H1 (cell line): ENCODE results near the gene ARFGAP3. TPM values are rescaled to one million over a fixed set of nuclear protein-coding genes. Genes with fewer than 3 reads are reported as not detected.

Experiments used
- CTCF ChIA-PET: fragments of 300-600 bp; sonication (Branson Sonifier 250); formaldehyde crosslinking; loops from one replicate; lab custom pipeline; 2021; ENCODE audit not compliant: partially characterized antibody; lab: Charles Lee
- POLR2A ChIA-PET: fragments of 300-600 bp; sonication (Branson Sonifier 250); formaldehyde crosslinking; loops from one replicate; lab custom pipeline; 2021; ENCODE audit warnings: inconsistent platforms; ENCODE audit not compliant: partially characterized antibody; lab: Charles Lee
- DNase-seq, 2 experiments: peaks; one replicate each; pipeline versions ENCODE4 v3.0.0 to v3.0.0-alpha.2; 2010 to 2022; ENCODE audit warnings: low spot score in 2 of 2, low read depth in 1 of 2, mixed read lengths in 1 of 2
- FAIRE-seq: peaks from 2 replicates; lab custom pipeline; 2011; peaks lifted over from hg19 to GRCh38; lab: Jason Lieb, UNC
- H2AFZ ChIP-seq: 2 replicates; pipeline ENCODE4 v1.8.1; 2012; ENCODE audit warnings: low read length, inconsistent platforms
- H2AK5ac ChIP-seq: 2 replicates; pipeline ENCODE4 v1.6.1; 2013; ENCODE audit warnings: low read depth, low read length
- H2BK120ac ChIP-seq: replicated peaks from 2 replicates; pipeline ENCODE3; 2013; ENCODE audit warnings: low read depth, low read length, inconsistent platforms
- H2BK12ac ChIP-seq: 2 replicates; pipeline ENCODE4 v1.6.1; 2013; ENCODE audit warnings: low read depth, low read length
- H2BK15ac ChIP-seq: 2 replicates; pipeline ENCODE4 v1.6.1; 2013; ENCODE audit warnings: low read length
- H2BK20ac ChIP-seq: 2 replicates; pipeline ENCODE4 v1.6.1; 2013; ENCODE audit warnings: low read length
- H2BK5ac ChIP-seq: 2 replicates; pipeline ENCODE4 v1.6.1; 2013; ENCODE audit warnings: low read depth, low read length
- H3K14ac ChIP-seq: 2 replicates; pipeline ENCODE4 v1.6.1; 2013; ENCODE audit warnings: inconsistent platforms; ENCODE audit not compliant: insufficient read length
- H3K18ac ChIP-seq: 2 replicates; pipeline ENCODE4 v1.6.1; 2013; ENCODE audit warnings: low read length; ENCODE audit errors: extremely low read depth
- H3K23ac ChIP-seq: 2 replicates; pipeline ENCODE4 v1.6.1; 2013; ENCODE audit warnings: inconsistent platforms; ENCODE audit not compliant: insufficient read length
- H3K23me2 ChIP-seq: 2 replicates; pipeline ENCODE4 v1.6.1; 2013; ENCODE audit warnings: low read depth, low read length
- H3K27ac ChIP-seq: 2 replicates; pipeline ENCODE4 v1.6.1; 2011; ENCODE audit warnings: low read depth, low read length, inconsistent platforms
- H3K27me3 ChIP-seq, 4 experiments: replicated peaks in 1 of 4; 1 replicate in 1 of 4; 2 replicates in 3 of 4; pipeline versions ENCODE4 v1.6.1 to v1.8.1; 2011 to 2013; ENCODE audit warnings: low read length in 3 of 4, mild to moderate bottlenecking in 3 of 4, inconsistent platforms in 2 of 4, mixed read lengths in 2 of 4, moderate library complexity in 1 of 4; ENCODE audit not compliant: control insufficient read depth in 3 of 4, insufficient read depth in 3 of 4; ENCODE audit errors: extremely low read depth in 1 of 4
- H3K36me3 ChIP-seq, 4 experiments: 2 replicates each; pipeline versions ENCODE4 v1.6.1 to v1.8.1; 2011 to 2013; ENCODE audit warnings: mild to moderate bottlenecking in 4 of 4, low read length in 3 of 4, moderate library complexity in 2 of 4, control low read depth in 1 of 4, inconsistent platforms in 1 of 4; ENCODE audit not compliant: insufficient read depth in 4 of 4, control insufficient read depth in 2 of 4
- H3K4ac ChIP-seq: replicated peaks from 2 replicates; pipeline ENCODE3; 2013; ENCODE audit warnings: low read length, low read depth, mixed read lengths, inconsistent platforms; ENCODE audit not compliant: insufficient read length
- H3K4me1 ChIP-seq, 4 experiments: replicated peaks in 1 of 4; 1 replicate in 1 of 4; 2 replicates in 3 of 4; pipeline versions ENCODE4 v1.6.1 to v1.8.1; 2011 to 2013; ENCODE audit warnings: low read length in 3 of 4, inconsistent platforms in 2 of 4, mixed read lengths in 1 of 4; ENCODE audit not compliant: insufficient read depth in 4 of 4, control insufficient read depth in 3 of 4
- H3K4me2 ChIP-seq, 2 experiments: 2 replicates each; pipeline versions ENCODE4 v1.6.1 to v1.8.1; 2011 to 2013; ENCODE audit warnings: low read depth in 2 of 2, low read length in 2 of 2, control low read depth in 1 of 2, inconsistent platforms in 1 of 2, mild to moderate bottlenecking in 1 of 2; ENCODE audit not compliant: insufficient read depth in 1 of 2
- H3K4me3 ChIP-seq, 4 experiments: fragments of 200-600, 300-600 bp in 1 of 4; sonication (generic), shearing (Covaris generic), sonication (Bioruptor Twin) in 1 of 4; 2 replicates each; pipeline versions ENCODE4 v1.5.1 to v1.8.1; 2011 to 2016; ENCODE audit warnings: low read length in 4 of 4, low read depth in 3 of 4, control low read depth in 2 of 4, inconsistent platforms in 2 of 4, mild to moderate bottlenecking in 2 of 4, mixed read lengths in 1 of 4, moderate library complexity in 1 of 4; ENCODE audit not compliant: insufficient read depth in 2 of 4; ENCODE audit errors: extremely low read depth in 1 of 4
- H3K56ac ChIP-seq: replicated peaks from 2 replicates; pipeline ENCODE3; 2013; ENCODE audit warnings: low read depth, mild to moderate bottlenecking, mixed read lengths, low read length, inconsistent platforms; ENCODE audit not compliant: insufficient read length
- H3K79me1 ChIP-seq: 2 replicates; pipeline ENCODE4 v1.6.1; 2013; ENCODE audit warnings: low read depth, low read length, control low read depth
- H3K79me2 ChIP-seq, 2 experiments: 2 replicates each; pipeline versions ENCODE4 v1.6.1 to v1.8.1; 2012 to 2013; ENCODE audit warnings: low read length in 2 of 2, mild to moderate bottlenecking in 2 of 2, inconsistent platforms in 1 of 2; ENCODE audit not compliant: insufficient read depth in 2 of 2, control insufficient read depth in 1 of 2
- H3K9ac ChIP-seq, 4 experiments: replicated peaks in 1 of 4; 1 replicate in 1 of 4; 2 replicates in 3 of 4; pipeline versions ENCODE4 v1.6.1 to v1.8.1; 2011 to 2013; ENCODE audit warnings: low read depth in 3 of 4, low read length in 3 of 4, control low read depth in 2 of 4, mild to moderate bottlenecking in 2 of 4, moderate library complexity in 2 of 4, inconsistent platforms in 1 of 4; ENCODE audit errors: extremely low read depth in 1 of 4
- H3K9me3 ChIP-seq, 2 experiments: 2 replicates each; pipeline versions ENCODE4 v1.6.1 to v1.8.1; 2012 to 2013; ENCODE audit warnings: mild to moderate bottlenecking in 2 of 2, moderate library complexity in 2 of 2, control low read depth in 1 of 2, inconsistent platforms in 1 of 2, low read depth in 1 of 2, low read length in 1 of 2, mixed read lengths in 1 of 2; ENCODE audit not compliant: insufficient read depth in 2 of 2
- H4K20me1 ChIP-seq, 2 experiments: replicated peaks in 1 of 2; 2 replicates each; pipeline versions ENCODE3 to v1.8.1; 2011 to 2013; ENCODE audit warnings: inconsistent platforms in 2 of 2, low read length in 2 of 2, mild to moderate bottlenecking in 1 of 2; ENCODE audit not compliant: insufficient read depth in 2 of 2, control insufficient read depth in 1 of 2
- H4K5ac ChIP-seq: 2 replicates; pipeline ENCODE4 v1.6.1; 2013; ENCODE audit warnings: low read length, low read depth, mixed read lengths, inconsistent platforms; ENCODE audit not compliant: insufficient read length
- H4K8ac ChIP-seq: 2 replicates; pipeline ENCODE4 v1.8.0; 2013; ENCODE audit warnings: mild to moderate bottlenecking, moderate library complexity, low read length, inconsistent platforms; ENCODE audit not compliant: insufficient read depth; ENCODE audit errors: extremely low read depth
- H4K91ac ChIP-seq: replicated peaks from 2 replicates; pipeline ENCODE3; 2013; ENCODE audit warnings: low read length, mixed read lengths, inconsistent platforms; ENCODE audit not compliant: insufficient read length
- ATF2 ChIP-seq: IDR thresholded peaks from 2 replicates; pipeline ENCODE4 v1.6.1; 2012; ENCODE audit warnings: low read length, inconsistent platforms
- CHD2 ChIP-seq: IDR thresholded peaks from 2 replicates; pipeline ENCODE4 v1.6.1; 2012; ENCODE audit warnings: low read length, improper control_type of control experiment
- KDM5A ChIP-seq: fragments of 200-600 bp; IDR thresholded peaks from 2 replicates; pipeline ENCODE4 v1.7.1; 2012; ENCODE audit warnings: mild to moderate bottlenecking, low read length, inconsistent platforms, mixed read lengths
- RAD21 ChIP-seq, 2 experiments: IDR thresholded peaks in 1 of 2; conservative IDR thresholded peaks in 1 of 2; 2 replicates each; pipeline ENCODE4 v1.6.1; 2011; ENCODE audit warnings: low read depth in 2 of 2, low read length in 2 of 2, improper control_type of control experiment in 1 of 2, inconsistent platforms in 1 of 2, mild to moderate bottlenecking in 1 of 2, moderate library complexity in 1 of 2
- TCF12 ChIP-seq: IDR thresholded peaks from 2 replicates; pipeline ENCODE4 v1.6.1; 2011; ENCODE audit warnings: low read depth, mild to moderate bottlenecking, low read length
- USF2 ChIP-seq: IDR thresholded peaks from 2 replicates; pipeline ENCODE4 v1.6.1; 2011; ENCODE audit warnings: low read length, improper control_type of control experiment
- WGBS, 2 experiments: shearing (Covaris generic) in 1 of 2; methylation state at CpG; one replicate each; pipeline versions ENCODE4 v1.1.6 to v1.1.7; 2013 to 2015; ENCODE audit warnings: low lambda C conversion rate in 2 of 2, mixed read lengths in 2 of 2, inconsistent platforms in 1 of 2, low coverage in 1 of 2, missing lambda C conversion rate in 1 of 2; ENCODE audit not compliant: insufficient replicate concordance in 2 of 2, insufficient coverage in 1 of 2, insufficient read length in 1 of 2; ENCODE audit errors: extremely low coverage in 1 of 2, missing lambda C conversion rate in 1 of 2; 5-methylcytosine and 5-hydroxymethylcytosine counted together
- polyA plus RNA-seq, 7 experiments: library from polyadenylated mRNA; depleted of rRNA in 3 of 7; stranded (reverse) in 5 of 7; unstranded in 2 of 7; fragments of >200 nt in 5 of 7; fragments of 200-250 nt in 2 of 7; gene quantifications; 1 replicate in 5 of 7; 2 replicates in 1 of 7; 4 replicates in 1 of 7; pipeline versions ENCODE4 v1.2.1 to v1.2.3, GENCODE V29; 2011 to 2013; ENCODE audit warnings: missing spikeins in 2 of 7, mixed read lengths in 2 of 7
- total RNA-seq: library from RNA; stranded (reverse); fragmentation: NEBNext Ultra II Directional; extraction: Animal tissue kit (Norgen Biotek cat#: 25700); gene quantifications from 2 replicates; pipeline ENCODE4 v1.2.1, GENCODE V29; 2021

ARFGAP3 gene
- total and polyA plus RNA-seq, 2 of the 8 experiments (the other 6 are each of a cell fraction or from before 2014, with no cell fraction given) = 9.7 to 16.0 TPM

- Histone ChIP-seq H4K8ac (no peak overlapping the region), H3K27me3 (no peaks in the 10 kb centered on the region; a peak in 1 of 7 replicates), H4K5ac (no peak overlapping the region), H3K79me2 (no peaks in the 10 kb centered on the region), H2BK120ac (no peak overlapping the region), H2BK5ac (no peak overlapping the region), H3K27ac (no peak overlapping the region), H3K4ac (no peak overlapping the region), H3K56ac (no peak overlapping the region), H3K23ac (no peak overlapping the region), H3K4me3 (no peak overlapping the region), H3K14ac (no peak overlapping the region), H2BK12ac (no peak overlapping the region), H3K79me1 (no peaks in the 10 kb centered on the region), H3K9me3 (no peaks in the 10 kb centered on the region), H4K20me1 (no peaks in the 10 kb centered on the region), H3K36me3 (no peaks in the 10 kb centered on the region), H2AFZ (no peak overlapping the region), H2BK15ac (no peak overlapping the region), H4K91ac (no peak overlapping the region)
- no peak for FAIRE-seq
- DNase-seq = no peak
- CTCF ChIA-PET = interaction anchor here (1.5 to 1.7 kb wide), 2 partner anchors 11 to 56 kb away, joined by 4 read pairs; no protein-coding TSS in a partner anchor
- WGBS, 2 experiments = 82% methylated on average over 12 of the region's 13 CpGs; no CpG with 5 or more reads in 1 of the 2 experiments
- TF ChIP-seq RAD21 (IDR thresholded peaks at IDR 0.05 in 1 of 2, conservative IDR thresholded peaks at IDR 0.05 in 1 of 2; ENCODE audit: low read depth in 2 of 2, low read length in 2 of 2) (no peak), ATF2 (no peak), TCF12 (no peak), KDM5A (no peak), USF2 (no peak), CHD2 (no peak)
- TF ChIP-seq, all 59 proteins: peak for 0
- POLR2A ChIA-PET = no interaction called here
- Histone ChIP-seq H3K9ac (no peak overlapping the region), H2AK5ac (no peak overlapping the region), H2BK20ac (no peak overlapping the region), H3K4me1 (no peaks in the 10 kb centered on the region; a peak in 1 of 7 replicates), H3K23me2 (no peaks in the 10 kb centered on the region), H3K4me2 (no peak overlapping the region), H3K18ac (no peak overlapping the region)
Observed at GRCh38 chr22:42763965-42764480, 93.0 kb downstream of the ARFGAP3 start.
